Measurements from ENCODE around the gene PAGR1.
"Not testable (repeated sequence)": the region's sequence is repeated elsewhere in the genome, so short reads cannot be mapped to it uniquely, and the experiment has no call there.

The PAGR1 gene

DNA sequence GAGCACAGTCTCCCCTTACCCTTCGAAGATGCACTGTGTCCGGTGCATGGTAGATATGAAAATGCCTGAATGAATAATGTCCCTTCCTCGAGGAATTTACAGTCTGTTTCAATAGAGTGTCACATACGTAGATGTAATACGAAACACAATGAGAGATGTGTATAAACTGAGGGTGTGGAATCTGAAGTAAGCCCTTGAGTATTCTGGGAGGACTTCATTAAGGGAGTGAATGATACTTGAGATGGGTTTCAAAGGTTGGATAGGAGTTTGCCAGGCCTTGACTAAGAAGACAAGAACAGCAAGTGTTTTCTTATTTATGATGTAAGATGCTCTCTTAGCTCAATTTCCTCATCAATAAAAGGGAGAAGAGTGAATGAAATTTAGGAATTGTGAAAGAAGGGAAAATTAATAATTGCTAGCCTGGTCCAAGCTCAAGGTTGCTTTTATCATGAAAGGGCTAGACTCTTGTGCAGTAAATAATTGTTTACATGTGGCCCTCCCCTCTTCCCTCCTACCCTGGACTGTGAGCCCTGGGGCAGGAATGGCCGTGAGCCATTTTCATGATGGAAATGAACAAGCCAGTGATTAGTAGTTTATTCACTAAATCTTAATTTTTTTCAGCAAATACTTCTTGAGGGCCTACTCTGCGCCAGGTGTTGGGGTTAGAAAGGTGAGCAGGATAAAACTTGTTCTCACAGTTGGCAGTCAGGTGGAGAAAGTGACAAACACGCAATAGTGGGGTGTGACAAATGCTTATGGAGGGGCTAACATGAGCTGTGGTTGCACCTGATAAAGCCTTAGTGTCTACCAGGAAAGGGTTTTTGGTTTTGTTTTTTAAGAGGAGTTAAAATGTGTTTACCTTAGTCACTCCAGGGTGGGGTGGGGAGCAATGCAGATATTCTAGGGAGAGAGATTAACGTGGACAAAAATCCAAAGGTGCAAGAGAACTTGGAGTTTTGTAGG, 23.8 kb upstream of the PAGR1 start:
- no peak for DNase-seq (ENCODE audit: low read depth in 2 of 2)

DNA sequence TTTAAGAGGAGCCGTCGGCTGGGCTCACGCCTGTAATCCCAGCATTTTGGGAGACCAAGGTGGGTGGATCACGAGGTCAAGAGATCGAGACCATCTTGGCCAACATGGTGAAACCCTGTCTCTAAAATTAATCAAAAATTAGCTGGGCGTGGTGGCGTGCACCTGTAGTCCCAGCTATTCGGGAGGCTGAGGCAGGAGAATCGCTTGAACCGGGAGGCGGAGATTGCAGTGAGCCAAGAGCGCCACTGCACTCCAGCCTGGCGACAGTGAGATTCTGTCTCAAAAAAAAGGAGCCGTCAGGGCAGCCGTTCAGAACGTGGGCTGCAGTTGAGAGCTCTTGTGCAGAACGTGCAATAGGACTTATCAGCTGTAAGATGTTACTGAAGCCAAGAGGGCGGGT, 22.8 kb upstream of the PAGR1 start:
- DNase-seq (ENCODE audit: low read depth in 2 of 2): not testable (repeated sequence)

DNA sequence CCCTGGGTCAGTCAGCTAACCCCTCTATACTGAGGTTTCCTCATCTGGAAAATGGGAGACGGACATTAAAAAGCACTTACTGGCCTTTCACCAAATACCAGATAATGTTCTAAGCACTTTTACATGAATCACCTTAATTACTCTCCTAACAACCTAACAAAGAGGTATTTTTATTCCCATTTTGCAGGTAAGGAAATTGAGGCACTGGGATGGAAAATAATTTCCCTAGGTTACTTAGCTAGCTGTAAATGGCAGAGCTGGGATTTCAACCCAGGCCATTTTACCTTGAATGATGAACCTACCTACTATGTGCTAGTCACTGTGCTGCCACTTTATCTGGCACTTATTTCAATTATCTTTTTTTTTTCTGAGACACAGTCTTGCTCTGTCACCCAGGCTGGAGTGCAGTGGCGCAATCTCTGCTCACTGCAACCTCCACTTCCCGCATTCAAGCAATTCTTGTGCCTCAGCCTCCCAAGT, 21.7 kb upstream of the PAGR1 start:
- no peak for DNase-seq (ENCODE audit: low read depth in 2 of 2)

DNA sequence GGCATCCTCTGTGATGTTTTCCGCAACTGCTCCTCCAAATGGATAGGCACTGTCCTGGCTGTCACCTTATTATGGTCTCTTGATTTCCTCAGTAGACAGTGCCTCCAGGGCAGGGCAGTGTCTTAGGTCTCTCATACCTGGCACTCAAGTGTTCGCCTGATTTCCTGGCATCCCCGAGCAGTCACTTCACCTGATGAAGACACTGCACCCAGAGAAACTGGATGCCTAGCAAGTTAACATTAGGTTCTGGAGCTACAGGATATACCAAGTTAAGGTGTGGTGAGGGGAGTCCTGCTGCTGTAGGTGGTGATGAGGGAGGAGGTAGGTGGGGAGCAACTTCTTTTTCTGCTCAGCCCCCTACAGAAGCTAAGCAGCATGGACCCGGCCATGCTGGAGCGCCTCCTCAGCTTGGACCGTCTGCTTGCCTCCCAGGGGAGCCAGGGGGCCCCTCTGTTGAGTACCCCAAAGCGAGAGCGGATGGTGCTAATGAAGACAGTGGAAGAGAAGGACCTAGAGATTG, 13.5 kb upstream of the PAGR1 start:
- DNase-seq (ENCODE audit: low read depth in 2 of 2): no peak

DNA sequence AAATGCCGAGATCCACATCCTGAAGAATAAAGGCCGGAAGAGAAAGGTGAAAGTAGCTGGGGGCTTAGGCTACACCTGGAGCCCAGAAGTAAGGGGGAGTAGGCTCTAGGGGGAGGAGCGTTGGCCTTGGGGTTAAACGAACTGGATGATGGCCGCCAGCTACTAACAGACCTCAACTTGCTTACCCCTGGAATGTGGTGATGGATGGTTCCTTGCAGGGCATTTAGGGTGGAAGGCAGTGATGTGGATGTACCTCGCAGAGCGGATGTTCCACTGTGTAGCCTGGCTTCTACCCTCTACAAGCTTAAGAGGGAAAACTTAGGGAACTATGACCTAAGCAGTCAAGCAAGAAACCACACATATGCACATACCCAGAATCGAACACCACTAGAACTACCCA, 11.9 kb upstream of the PAGR1 start:
- DNase-seq (ENCODE audit: low read depth in 2 of 2): no peak

DNA sequence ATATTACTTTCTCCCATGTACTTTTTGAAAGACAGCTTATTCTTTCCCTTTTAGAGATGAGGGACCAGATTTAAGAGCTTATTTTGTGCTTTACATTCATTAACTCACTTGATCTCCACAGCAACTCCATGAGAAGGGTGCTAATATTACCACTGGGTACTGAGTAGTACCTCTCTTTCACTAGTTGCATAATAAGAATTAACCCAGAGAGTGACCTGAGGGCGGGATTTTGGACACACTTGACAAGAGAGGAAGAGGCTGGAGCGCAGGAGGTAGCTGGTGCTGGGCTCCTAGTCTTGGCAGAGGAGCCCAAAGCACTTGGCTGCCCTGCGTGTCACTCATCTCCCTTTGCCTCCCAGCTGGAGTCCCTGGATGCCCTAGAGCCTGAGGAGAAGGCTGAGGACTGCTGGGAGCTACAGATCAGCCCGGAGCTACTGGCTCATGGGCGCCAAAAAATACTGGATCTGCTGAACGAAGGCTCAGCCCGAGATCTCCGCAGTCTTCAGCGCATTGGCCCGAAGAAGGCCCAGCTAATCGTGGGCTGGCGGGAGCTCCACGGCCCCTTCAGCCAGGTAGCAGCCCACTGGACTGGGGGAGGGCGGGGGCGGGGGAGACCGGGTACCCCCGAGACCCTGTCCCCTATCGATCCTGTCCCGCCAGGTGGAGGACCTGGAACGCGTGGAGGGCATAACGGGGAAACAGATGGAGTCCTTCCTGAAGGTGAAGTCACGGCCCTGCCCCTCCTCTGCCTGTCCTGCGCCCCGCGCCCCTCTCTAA, 11.3 kb upstream of the PAGR1 start:
- no peak for DNase-seq (ENCODE audit: low read depth in 2 of 2)

DNA sequence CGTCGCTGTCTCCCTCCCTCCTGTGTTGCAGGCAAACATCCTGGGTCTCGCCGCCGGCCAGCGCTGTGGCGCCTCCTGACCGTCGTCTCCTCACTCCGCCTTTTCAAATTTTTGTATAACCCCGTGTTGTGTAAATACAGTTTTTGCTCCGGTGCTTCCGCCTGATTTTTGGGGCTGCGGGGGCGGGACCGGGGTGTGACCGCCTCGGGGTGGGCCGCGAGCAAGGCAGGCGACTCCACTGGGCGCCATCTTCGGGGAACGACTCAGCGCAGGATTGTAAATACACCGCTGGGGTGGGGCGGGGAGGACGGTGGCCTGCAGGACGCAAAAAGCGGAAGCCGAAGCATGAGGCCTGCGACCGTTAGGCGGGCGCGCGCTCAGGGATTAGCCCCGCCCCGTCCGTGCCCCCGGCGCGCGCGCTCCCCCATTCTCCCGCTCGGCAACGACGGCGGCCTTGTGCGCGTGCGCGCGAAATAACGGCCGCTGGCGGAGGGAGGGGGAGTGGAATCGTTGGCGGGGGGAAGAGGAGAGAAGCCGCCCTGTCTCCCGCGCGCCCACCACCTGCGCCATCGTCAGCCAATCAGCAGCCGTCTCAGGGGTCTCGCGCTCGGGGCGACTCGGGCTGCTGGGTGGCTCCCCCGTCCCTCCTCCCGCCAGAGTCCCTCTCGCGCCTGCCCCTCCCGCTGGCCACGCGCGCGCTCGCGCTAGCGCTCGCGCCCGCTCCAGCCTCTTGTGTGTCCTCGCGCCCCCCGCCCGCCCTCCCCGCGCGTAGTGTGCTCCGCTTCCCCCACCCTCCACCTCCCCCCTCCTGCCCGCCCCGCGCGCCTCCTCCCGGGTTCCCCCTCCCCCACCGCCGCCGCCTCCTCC, 10.5 kb upstream of the PAGR1 start:
- DNase-seq (ENCODE audit: low read depth in 2 of 2): peak; percentile 94 to 95

DNA sequence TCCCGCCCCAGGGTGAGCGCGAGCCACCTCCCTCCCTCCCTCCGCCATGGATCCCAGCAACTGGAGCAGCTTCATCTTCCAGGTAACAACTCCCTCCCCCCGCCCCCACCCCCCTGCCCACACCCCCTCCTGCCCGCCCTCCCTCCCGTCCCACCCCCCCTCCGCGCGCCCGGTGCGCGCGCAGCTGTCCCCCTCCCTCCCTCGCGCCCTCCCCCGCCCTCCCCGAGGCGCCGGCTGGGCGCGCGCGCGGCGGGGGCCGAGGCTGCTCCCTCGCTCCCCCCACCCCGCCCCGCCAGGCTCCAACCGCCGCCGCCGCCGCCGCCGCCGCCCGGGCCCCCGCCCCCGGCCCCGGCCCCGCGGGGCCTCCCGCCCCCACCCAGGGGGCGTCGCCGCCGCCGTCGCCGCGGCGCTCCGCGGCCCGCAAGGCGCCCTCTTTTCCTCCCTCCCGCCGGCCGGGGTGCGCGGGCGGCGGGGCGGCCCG, 9.8 kb upstream of the PAGR1 start, which contains the start of gene MAZ:
MAZ (plus strand) TSS at position 431 of the 481 bp plus-strand sequence. CDS start 173 bp downstream, outside the sequence.
- DNase-seq (ENCODE audit: low read depth in 2 of 2): no peak

DNA sequence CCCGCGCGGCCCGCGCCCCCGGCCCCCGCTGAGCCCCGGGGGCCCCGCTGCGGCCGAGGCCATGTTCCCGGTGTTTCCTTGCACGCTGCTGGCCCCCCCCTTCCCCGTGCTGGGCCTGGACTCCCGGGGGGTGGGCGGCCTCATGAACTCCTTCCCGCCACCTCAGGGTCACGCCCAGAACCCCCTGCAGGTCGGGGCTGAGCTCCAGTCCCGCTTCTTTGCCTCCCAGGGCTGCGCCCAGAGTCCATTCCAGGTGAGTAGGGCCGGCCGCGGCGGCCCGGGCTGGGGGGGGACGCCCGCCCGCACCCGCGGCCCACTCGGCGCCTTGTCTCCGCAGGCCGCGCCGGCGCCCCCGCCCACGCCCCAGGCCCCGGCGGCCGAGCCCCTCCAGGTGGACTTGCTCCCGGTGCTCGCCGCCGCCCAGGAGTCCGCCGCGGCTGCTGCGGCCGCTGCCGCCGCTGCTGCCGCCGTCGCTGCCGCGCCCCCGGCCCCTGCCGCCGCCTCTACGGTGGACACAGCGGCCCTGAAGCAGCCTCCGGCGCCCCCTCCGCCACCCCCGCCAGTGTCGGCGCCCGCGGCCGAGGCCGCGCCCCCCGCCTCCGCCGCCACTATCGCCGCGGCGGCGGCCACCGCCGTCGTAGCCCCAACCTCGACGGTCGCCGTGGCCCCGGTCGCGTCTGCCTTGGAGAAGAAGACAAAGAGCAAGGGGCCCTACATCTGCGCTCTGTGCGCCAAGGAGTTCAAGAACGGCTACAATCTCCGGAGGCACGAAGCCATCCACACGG, 9.1 kb upstream of the PAGR1 start:
- no peak for DNase-seq (ENCODE audit: low read depth in 2 of 2)

DNA sequence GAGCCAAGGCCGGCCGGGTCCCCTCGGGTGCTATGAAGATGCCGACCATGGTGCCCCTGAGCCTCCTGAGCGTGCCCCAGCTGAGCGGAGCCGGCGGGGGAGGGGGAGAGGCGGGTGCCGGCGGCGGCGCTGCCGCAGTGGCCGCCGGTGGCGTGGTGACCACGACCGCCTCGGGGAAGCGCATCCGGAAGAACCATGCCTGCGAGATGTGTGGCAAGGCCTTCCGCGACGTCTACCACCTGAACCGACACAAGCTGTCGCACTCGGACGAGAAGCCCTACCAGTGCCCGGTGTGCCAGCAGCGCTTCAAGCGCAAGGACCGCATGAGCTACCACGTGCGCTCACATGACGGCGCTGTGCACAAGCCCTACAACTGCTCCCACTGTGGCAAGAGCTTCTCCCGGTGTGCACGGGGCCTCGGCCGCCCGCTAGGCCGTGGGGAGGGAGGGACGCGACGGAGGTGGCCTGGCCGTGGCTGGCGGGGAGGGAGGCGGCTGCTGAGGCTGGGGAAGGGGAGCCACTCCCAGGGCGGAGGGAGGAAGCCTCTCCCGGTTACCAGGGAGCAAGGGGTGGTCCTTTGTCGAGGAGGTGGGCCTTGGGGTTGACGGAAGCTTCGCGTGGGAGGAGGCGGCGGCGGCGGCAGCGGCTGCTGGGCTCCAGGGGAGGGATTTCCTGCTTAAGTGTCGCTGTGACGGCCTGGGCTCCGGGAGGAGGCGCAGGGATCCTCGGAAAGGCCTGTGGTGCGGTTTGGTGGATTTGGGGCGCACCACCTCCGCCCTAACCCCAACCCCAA, 8.3 kb upstream of the PAGR1 start:
- DNase-seq (ENCODE audit: low read depth in 2 of 2): peak; percentile 74 to 75

DNA sequence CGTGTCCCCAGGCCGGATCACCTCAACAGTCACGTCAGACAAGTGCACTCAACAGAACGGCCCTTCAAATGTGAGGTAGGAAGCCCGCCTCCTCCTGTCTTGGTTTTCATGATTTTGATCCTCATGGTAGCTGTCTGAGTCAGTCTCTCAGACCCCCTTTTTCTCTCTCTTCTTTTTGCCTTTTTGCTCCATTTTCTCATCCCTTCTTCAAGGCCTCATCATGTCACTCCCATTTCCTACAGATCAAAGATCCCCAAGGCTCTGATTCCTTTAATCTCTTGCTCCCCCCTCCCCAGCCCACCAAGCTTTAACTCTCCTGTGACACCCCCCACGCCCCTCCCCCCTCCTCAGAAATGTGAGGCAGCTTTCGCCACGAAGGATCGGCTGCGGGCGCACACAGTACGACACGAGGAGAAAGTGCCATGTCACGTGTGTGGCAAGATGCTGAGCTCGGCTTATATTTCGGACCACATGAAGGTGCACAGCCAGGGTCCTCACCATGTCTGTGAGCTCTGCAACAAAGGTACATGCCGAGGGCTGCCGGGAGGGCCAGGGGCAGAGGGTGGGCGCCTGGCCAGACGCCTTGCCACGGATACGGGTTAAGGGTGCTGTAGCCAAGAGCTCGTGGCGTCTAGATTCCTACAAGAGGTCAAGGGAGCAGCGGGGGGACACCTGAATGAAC, 7.6 kb upstream of the PAGR1 start:
- no peak for DNase-seq (ENCODE audit: low read depth in 2 of 2)

DNA sequence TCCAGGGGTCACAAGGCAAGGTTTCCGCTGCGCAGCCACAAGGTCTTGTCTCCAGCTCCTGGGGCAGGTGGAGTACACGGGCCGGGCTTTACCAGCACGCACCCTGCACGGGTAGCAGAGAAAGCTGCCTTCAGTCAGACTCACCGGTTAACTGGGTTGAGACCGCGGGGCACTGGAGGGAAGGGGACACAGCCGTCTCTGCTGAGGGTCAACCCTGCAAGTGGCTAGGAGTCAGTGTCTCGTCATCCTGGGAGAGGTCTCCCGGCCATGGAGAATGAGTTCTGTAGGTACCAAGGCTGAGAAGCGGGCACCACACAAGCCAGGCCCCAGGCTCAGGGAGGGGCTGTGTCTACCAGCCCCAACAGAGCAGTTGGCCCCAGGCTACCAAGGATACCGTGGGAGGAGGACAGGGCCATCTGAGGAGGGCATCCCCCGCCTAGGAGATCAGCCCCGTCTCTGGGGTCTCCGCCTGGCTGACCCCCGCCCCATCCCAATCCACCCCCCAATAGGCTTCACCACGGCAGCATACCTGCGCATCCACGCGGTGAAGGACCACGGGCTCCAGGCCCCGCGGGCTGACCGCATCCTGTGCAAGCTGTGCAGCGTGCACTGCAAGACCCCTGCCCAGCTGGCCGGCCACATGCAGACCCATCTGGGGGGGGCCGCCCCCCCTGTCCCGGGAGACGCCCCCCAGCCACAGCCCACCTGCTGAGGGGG, 6.8 kb upstream of the PAGR1 start:
- no peak for DNase-seq (ENCODE audit: low read depth in 2 of 2)

DNA sequence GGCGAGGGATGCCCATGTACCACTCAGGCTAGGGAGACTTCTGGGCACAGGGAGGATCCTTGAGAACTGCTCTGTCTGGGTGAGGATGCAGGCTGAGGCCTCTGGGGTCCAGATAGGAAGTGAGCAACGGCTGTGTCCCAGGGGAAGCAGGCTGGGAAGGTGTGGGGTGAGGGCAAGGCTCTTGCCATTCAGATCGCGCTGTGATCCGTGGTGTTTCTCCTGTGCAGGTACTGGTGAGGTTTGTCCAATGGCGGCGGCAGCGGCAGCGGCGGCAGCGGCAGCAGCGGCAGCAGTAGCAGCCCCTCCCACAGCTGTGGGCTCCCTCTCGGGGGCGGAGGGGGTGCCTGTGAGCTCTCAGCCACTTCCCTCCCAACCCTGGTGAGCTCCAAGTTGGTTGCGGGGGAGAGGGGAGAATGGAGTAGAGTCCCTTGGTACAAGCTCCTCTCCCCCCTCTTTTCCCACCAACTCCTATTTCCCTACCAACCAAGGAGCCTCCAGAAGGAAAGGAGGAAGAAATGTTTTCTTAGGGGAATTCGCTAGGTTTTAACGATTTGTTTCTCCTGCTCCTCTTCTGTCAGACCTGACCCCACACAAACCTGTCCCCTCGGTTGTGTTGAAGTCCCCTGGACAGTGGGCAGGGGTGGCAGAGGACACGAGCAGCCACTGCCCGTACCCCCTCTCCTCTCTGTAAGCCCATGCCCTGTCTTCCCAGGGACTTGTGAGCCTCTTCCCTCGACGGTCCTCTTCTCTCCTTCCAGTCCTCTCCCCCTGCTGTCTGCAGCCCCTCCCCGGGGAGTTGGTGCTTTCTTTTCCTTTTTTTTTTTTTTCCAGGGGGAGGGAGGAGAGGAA, 5.9 kb upstream of the PAGR1 start:
- no peak for DNase-seq (ENCODE audit: low read depth in 2 of 2)

DNA sequence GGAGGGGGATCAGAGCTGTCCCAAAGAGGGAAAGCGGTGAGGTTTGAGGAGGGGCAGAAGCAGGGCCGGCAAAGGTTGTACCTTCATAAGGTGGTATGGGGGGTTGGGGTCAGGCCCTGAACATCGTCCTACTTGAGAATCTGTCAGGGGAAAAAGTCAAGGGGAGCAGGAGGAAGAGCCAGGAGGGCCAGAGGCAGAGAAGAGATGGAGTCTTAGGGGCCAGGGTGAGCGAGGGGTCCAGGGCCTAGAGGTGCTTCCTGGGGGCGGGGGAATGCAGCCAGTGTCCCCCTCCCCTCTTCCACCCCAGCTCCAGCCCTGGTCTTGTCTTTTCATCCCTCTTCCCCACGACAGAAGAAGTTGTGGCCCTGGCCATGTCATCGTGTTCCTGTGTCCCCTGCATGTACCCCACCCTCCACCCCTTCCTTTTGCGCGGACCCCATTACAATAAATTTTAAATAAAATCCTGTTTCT, 5.2 kb upstream of the PAGR1 start:
- no peak for DNase-seq (ENCODE audit: low read depth in 2 of 2)

DNA sequence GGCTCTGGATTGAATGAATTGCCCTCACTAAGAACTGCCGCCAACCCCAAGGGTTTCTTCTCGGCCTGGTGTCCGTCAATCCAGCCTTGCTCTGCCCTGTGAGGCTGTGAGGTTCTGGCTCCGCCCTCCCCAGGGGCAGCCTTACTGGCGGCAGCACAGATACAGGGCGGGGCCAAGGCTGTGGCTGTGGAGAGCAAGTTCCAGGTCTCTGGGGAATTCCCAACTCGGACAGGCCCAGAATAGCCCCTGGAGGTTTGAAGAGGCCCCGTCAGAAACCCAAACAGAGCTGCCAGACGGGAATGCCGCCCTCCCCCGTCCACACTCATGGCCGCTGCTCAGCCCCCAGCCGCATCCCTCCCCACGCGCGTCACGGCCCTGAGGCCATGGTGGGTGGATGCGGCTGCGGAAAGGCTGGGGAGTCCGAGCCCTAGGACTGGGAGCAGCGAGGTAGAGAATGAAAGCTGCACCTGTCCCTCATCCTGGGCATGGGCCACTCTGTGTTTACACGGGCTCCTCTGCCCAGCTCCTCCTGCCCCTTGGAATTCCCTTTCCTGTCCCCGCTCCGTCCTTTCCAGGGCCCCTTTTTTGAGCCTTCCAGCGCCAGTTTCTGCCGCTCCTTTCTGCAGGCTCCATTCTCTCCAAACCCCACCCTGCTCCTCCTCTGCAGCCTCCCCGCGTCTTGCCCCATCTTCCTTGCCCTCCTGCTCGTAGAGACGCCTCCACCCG, 4.6 kb upstream of the PAGR1 start:
- DNase-seq (ENCODE audit: low read depth in 2 of 2): peak; percentile 78 to 80

DNA sequence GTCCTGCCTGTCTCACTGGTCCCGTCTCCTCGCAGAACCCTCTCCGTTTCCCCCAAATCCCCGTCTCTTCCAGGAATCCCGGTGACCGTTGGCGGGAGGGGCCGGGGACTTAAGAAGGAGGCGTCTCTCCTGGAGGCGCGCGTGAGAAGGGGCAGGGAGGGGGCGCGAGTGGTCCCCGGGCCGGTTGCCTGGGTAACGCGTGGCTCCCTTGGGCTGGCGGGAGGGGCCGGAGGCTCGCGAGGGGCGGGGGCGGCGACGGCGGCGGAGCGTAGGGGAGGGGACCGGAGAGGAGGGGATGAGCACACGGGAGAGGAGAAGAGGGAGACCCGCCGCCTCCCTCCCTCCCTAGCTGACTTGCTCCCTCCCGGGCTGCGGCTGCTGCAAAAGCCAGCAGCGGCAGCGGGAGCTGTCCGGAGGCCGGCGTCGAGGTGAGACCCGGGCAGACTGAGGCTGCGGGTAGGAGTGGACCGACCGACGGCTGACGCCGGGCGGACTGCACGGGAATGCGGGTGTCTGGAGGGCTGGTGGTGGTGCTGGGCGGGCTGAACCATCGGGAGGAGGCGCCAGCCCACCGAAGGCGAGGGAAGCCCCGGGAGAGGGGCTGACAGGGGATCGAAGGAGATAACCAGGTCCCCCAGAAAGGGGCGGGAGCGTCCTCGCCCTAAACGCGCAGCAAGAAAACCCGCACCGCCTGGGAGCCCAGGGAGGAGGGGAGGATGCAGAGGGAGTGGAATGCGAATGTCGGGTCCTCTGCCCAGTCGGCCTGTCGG, 3.9 kb upstream of the PAGR1 start, which contains the start of gene PRRT2:
PRRT2 (plus strand) TSS at position 298 of the 770 bp plus-strand sequence. CDS start 862 bp downstream, outside the sequence.
- no peak for DNase-seq (ENCODE audit: low read depth in 2 of 2)
